CD4-positive, alpha-beta T cell treated with Interleukin-6 at 100 ng/mL for 8 hours (primary cell): Measurements from ENCODE around the gene RASAL3.

Experiments used
- DNase-seq: peaks from one replicate; pipeline ENCODE4 v3.0.0-alpha.2; 2020; ENCODE audit warnings: mixed read lengths, low spot score

RASAL3 gene

DNA sequence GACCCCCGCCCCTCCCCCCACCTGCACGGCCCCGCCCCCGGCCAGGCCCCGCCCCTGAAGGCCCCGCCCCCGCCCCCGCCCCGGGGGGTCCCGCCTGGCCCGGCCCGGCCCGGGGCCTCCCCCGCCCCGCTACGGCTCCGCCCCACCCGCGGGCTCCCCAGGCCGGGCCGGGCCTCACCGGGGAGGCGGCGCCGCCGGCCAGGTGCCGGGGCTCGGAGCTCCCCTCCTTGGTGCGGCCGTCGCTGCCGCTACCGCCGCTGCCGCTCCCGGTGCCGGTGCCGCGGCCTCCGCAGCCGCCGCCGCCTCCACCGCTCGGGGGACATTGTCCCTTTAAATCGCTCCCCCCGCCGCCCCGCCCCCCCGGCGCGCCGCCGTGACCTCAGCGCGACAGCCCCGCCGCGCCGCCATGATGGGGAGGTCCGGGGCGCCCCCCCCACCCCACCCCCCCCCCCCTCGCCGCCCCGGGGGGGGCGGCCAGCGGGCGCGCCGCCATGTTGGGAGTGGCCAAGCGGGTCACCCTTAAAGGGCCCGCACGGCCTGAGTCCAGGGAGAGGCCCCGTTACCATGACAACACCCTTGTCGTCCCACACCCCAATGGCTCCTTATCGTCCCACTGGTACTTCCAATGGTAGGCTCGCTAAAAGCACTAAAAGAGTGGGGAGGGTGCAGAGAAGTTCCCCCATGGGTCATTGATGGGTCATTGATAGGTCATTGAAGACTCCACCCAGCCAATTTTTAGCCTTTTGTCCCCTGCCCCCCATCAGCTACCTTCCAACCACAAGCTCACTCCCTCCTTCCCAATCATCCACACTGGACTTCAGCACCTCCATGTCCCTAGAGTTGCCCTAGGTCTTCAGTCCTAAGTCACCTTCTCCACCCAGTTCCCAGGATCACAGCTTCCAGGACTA is 14.5 kb downstream of the RASAL3 start, which contains the start of gene WIZ:
WIZ (minus strand) TSS at position 337 of the 908 bp plus-strand sequence. CDS start 1,649 bp downstream, outside the sequence.
- DNase-seq = peak; percentile 74

GRCh38 chr19:15448778-15449619 is 15.3 kb downstream of the RASAL3 start:
- no peak for DNase-seq

DNA sequence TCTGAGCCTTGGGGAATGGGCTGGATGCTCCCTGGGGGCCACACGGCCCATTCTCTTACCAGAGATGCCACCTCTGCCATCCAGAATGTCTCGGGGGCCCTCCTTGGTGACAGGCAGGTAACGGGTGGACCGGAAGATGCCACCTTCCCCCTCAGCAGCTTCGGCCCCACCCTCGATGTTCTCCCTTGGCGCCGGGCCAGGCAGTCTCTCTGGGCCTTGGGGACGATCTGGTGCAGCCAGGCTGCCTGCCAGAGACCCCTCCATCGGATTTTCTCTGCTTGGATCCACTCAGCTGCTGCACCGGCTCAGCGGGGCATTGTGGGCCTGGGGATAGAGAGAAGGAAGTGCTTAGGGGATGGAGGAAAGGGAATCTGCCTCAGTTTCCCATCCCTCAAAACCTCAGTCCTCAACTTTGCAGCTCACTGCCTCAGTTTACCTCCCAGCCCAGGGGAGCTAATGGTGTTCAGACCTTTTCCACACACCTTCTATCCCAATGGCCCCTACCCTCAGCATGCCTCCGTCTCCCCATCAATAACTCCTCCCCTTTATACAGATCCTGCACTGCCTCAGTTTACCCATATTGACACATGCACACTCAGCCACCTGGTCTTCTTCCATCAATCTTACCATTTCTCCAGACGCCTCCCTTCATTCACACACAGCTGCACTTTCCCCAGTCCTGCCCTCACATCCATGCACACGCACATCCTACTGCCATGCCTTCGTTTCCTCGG is 16.1 kb downstream of the RASAL3 start:
- DNase-seq = no peak

- no peak for DNase-seq
Observed at GRCh38 chr19:15447057-15447456, 17.3 kb downstream of the RASAL3 start.

GRCh38 chr19:15445807-15446376 is 18.5 kb downstream of the RASAL3 start:
- no peak for DNase-seq

- no peak for DNase-seq
Observed at GRCh38 chr19:15445227-15445605, 19.1 kb downstream of the RASAL3 start.

DNA sequence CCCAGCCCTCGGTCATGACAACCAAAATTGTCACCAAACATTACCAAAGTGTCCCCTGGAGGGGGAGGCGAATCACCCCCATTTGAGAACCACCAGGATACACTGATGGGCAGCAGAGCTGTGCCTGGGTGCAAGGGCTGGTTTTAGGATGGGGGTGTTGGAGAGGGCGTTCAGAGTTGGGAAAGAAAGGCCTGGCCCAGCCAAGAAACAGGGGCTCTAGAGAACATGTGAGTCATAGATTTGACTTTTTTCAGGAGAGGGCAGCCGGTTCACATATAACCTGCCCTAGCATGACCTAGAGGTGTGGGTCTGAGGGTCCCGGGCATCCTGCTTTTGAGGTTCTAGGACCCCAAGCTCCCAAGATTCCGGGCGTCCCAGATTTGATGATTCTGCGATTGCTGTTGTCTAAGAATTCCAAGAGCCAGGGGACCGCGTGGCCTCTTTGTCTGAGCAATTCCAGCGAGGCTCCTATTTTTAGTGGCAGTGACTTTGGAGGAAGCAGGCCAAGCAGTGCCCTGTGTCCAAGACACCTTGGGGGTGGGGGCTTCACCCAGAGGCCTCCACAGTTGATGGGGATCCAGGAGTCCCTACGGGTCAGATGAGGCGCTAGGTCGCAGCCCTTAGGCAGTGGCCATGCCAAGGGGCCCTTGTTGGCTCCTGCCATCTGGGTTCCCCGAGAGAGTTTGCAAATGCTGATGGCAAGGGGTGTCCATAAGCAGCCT is 19.7 kb downstream of the RASAL3 start:
- DNase-seq = no peak

DNA sequence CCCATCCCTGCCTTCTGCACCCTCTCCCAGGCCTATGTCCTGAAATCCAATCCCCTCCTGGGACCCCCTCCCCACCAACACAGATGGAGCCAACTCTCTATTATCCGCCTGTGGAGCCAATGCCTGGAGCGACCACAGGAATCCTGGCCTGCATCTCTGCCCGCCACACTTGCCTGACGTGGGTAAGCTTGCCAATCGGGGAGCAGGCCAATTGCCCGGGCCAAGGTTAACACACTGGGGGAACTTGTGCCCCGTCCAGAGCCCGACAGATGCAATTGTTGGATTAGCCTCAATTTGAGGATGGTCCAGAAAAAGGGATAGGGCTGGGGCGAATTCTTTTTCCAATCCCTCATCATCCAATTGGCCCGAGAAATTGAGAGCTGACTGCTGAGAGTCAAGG is 20.5 kb downstream of the RASAL3 start:
- DNase-seq = no peak

DNA sequence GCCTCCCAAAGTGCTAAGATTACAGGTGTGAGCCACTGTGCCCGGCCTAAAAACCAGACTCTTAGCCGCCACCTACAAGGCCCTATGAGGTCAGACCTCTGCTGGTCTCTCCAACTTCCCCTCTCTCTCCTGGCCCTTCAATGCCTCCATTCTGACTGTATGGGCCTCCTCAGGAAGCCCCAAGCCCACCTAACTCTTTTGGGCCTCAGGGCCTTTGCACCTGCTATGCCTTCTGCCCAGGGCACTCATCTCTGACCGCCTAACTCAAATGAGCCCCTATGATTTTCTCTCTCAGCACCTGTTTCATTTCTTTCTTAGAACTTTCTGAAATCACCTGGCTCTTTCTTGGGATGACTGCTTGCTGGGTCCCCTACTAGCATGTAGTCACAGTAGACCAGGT is 21.0 kb downstream of the RASAL3 start:
- no peak for DNase-seq

- no peak for DNase-seq
Observed at GRCh38 chr19:15442142-15442920, 22.0 kb downstream of the RASAL3 start.

DNA sequence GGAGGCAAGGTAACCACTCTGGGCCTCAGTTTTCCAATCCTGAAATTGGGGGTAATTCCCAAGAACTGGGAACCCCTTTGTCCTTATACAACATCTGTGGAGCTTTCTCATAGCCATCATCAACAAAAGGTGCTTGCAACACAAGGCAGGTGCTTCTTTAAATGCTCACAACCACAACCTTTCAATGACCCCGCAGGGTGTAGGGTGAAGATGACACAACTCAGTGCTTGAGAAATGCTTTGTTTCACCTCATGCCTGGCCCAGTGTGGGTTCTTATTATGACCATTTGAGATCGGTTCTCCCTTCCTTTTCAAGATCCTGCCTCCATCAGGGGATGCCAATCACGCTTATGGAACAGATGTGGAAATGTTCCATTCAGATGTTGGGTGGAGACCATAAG is 23.0 kb downstream of the RASAL3 start:
- no peak for DNase-seq

DNA sequence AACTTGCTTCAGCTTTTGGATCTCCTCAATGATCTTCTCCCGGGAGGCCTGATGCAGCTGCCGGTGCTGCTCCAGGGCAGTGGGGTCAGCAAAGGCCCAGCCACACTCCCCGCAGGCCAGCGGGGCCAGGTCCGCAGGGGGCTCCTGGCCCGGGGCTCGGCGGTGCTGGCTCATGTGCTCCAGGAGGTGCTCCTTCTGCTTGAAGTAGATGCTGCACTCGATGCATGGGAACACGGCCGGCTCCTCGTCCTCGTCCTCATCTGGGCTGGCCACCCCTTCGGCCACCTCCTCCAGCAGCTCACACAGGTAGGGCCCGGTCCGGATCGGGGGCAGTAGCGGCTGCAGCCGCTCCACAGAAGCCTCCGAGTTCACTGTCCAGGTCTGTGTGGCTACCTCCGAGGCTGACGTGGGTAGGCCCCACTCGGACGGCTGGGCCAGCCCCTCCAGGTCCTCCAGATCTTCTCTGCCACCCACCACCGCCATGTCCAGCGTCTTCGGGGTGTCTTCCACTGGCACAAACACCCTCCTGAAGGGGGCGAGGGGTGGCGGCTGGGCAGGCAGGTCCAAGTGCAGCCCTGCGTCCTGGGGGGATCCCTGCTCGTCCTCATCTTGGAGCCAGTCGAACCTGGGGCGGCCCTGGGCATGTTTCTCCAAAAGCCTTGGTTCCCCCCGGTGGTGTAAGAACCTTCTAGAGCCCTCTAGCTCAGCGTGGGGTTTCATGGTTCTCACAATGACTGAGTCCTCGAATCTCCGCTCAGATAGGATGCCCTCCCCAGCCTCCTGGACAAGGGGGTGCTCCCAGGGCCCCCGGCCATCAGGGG is 24.3 kb downstream of the RASAL3 start:
- DNase-seq = no peak

DNA sequence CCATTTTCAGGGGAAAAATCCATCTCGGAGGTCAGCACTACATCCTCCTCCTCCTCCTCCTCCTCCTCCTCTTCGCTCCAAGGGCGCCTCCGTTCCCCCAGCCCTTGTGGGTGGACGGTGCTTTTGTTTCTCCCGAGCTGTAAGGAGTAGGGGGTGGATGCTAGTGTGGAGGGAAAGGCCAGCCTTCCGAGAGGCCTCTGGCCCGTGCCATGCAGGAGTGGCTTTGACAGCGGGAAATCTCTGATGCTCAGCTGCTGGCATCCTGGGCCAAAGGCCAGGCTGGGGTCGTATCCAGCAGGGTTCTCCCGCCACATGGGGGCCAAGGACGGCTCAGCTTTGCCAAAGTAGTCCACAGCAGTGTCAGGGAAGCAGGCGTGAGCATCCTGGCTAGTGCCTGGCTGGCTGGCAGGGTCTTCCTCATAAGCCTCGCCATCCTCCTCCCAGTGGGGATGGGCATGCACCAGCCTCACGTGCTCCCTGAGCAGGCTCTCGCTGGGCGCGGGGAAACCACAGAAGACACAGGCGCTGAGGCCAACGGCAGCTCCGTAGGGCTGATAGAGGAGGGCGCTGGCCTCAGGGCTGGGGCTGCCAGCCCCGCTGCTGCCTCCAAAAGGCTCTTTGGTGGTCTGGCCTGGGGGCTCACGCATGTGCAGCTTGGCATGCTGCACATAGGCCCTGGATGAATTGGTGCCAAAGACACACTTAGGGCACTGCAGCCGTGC is 25.1 kb downstream of the RASAL3 start:
- DNase-seq = no peak

DNA sequence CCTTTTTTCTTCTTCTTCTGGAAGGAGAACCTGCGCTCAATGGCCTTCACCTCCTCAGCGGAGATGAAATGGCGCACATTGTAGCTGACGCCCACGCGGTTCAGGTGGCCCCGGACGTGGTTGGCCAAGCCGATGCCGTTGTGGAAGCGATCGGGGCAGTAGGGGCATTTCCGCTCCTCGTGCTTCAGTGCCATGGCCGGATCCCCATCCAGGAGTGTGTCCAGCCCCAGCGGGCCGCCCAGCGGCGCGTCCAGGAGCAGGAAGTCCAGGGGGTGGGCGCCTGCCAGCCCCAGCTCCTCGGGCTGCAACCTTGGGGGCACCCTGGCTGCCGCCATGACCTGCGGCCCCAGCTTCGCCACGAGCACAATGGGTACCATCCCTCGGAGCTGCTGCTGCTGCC is 25.8 kb downstream of the RASAL3 start:
- DNase-seq = no peak

- DNase-seq = no peak
Observed at GRCh38 chr19:15438124-15438496, 26.2 kb downstream of the RASAL3 start.

DNA sequence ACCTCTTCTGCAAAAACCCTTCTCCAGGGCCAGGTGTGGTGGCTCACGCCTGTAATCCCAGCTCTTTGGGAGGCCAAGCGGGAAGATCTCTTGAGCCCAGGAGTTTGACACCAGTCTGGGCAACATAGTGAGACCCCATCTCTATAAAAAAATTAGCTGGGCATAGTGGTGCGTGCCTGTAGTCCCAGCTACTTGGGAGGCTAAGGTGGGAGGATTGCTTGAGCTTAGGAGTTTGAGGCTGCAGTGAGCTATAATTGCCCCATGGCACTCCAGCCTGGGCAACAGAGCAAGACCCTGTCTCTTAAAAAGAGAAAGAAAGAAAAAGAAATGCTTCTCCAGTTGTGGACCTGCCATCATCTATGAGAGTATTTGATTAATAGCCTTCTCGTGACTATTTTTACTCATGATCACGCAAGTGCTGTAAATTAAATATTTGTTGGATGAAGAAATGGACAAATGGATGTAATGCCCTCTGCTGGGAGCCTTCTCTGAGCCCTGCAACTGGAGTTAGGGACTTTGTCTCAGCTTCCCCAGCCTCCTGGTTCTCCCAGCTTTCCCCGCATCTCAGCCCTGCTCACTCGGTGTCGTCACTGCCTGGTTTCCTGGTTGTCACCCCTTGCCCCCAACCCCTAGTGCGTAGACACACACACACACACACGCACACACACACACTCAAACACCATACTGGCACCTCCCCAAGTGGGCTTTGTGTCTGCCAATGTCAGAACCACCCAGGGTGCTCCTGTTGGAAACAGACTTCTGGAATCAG is 26.8 kb downstream of the RASAL3 start:
- no peak for DNase-seq

GRCh38 chr19:15436826-15437110 is 27.6 kb downstream of the RASAL3 start:
- DNase-seq = no peak
